MM.1S (cell line): ENCODE data around the gene UGT8.

ENCODE experiments used
- CTCF ChIP-seq: fragments of 300-600 bp; sonication (generic); IDR thresholded peaks from 2 replicates; pipeline ENCODE4 v1.5.1; 2016; ENCODE audit warnings: antibody characterized with exemption, low read length, mixed read lengths
- EZH2 ChIP-seq: fragments of 300-600 bp; sonication (generic); optimal IDR thresholded peaks from 2 replicates; pipeline ENCODE3; 2017; ENCODE audit warnings: low read depth, mild to moderate bottlenecking, antibody characterized with exemption, low read length, mixed read lengths

GRCh38 chr4:114658179-114658578 is 59.6 kb downstream of the UGT8 start:
- no peak for TF ChIP-seq CTCF
- no peak for TF ChIP-seq EZH2
